Stimulated activated CD8-positive, alpha-beta memory T cell treated with anti-CD3 and anti-CD28 coated beads, Interleukin-7, amount 100 ng/mL, for 48 hours (primary cell): ENCODE data around the gene MAGI2.

Experiments
- DNase-seq, 2 donors: peaks; one replicate each; pipeline ENCODE4 v3.0.0-alpha.2; 2020; ENCODE audit warnings: low read depth in 1 of 2; ENCODE audit errors: extremely low read depth in 1 of 2

The MAGI2 gene

DNA sequence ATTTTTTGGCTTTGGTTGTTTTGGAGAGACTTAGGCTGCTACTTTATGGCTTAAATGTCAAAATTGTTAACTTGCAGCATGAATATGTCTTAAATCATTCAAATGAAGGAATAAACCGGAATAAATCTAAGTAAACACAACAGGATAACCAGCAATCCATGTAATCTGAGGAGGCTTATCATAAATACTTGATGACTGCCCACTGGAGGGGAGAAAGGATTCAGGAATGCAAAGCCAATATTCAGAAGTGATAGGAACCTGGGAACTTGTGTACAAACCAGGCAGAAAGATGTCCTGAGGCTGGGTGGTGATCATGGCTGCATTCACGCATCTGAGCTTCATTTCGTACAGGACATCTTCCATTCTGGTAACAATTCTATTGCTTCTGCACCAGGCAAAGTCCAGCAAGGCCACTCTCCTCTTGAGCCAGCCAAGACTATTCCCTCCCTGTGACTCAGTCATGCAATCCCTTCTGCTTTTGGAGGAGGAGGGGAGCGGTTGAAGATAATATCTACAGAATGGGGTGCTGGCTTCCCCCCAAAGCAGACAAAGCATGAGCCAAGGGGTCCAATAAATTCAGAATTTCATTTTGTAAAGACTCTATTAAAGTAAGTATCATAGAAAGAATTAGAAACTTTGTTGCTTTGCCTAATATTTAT lies 1280.4 kb downstream of the MAGI2 start:
- no peak for DNase-seq

- DNase-seq = no peak
These were observed 1281.2 kb downstream of the MAGI2 start for GRCh38 chr7:78172267-78172757.

DNA sequence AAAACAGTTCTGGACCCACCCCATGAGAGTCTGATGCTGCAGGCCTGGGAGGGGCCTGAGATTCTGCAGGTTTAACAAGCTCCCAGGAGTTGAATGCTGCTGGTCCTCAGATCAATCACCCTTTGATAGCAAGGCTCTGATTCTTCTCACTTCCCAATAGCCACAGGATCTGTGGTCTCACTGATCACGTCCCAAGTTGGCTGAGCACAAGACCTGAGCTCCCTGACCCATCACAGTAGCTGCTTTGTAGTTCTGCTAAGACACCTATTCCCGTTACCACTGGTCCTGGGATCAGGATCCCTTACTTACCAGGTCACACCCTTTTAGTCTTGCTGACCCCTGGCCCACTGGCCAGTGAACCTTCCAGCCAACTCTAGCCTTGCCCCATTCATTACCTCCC lies 1282.1 kb downstream of the MAGI2 start:
- no peak for DNase-seq

- DNase-seq = no peak
These were observed 1282.7 kb downstream of the MAGI2 start for GRCh38 chr7:78170815-78171214.

GRCh38 chr7:78169992-78170391 lies 1283.5 kb downstream of the MAGI2 start:
- no peak for DNase-seq

GRCh38 chr7:78168865-78169264 lies 1284.6 kb downstream of the MAGI2 start:
- no peak for DNase-seq

GRCh38 chr7:78167860-78168259 lies 1285.6 kb downstream of the MAGI2 start:
- DNase-seq = no peak

GRCh38 chr7:78165854-78166253 lies 1287.6 kb downstream of the MAGI2 start:
- no peak for DNase-seq

DNA sequence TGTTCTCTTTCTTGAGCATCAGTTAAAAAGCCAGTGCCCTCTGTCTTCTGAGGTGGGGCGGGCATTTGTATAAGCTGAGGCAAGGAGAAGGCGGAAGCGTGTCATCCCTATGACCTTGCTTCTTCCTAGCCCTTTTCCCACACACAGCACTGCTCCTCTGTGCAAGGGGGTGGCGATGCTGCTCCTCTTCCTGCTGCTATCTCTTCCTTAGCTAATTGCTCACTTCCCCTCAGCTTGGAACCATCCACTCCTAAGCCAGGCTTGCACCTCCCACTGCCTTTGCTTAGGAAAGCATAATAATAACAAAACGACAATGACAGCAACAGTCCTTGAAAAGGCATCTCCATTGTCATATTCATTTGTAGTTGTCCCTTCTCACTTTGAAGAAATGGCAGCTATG lies 1288.0 kb downstream of the MAGI2 start:
- DNase-seq = no peak

GRCh38 chr7:78164459-78164858 lies 1289.0 kb downstream of the MAGI2 start:
- DNase-seq = no peak

- no peak for DNase-seq
These were observed 1291.7 kb downstream of the MAGI2 start for GRCh38 chr7:78161781-78162180.

- no peak for DNase-seq
These were observed 1293.9 kb downstream of the MAGI2 start for GRCh38 chr7:78159545-78159944.

DNA sequence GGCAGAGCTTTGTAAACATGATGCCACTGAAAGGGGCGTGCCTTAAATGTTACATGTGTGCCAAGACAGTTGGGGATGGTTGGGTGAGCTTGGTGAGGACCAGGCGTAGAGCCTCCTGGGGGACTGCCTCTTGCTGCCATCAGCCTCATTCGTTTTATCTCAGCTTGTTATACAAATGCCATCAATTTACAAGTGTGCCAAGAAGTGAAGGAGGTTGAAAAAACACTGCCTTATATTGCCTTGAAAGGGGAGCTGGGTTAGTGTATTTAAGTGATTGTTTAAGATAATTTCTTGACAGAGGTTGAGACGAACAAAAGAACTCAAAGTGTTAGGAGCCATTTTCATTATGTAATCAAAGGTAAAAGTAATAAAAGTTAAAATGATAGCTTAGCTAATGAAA lies 1300.2 kb downstream of the MAGI2 start:
- no peak for DNase-seq

- DNase-seq = no peak
These were observed 1302.2 kb downstream of the MAGI2 start for GRCh38 chr7:78151229-78151628.

DNA sequence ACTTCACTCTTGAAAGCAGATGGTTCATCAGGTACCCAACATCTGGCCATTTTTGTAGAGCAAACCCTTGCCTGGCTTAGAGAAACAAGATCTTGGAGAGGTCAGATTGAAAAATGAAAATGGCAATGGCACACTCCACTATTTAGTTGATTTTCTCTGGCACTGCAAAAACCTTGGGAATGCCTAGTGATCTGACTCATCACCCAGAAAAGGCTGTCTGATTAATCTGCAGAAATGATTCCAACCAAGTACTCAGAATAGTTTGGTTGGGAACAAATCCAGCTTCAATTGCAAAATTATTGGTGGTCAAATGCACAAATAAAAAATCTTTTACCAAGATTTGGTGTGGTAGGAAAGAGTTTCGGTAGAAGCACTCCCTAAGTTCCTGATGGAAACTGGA lies 1303.7 kb downstream of the MAGI2 start:
- DNase-seq = no peak

DNA sequence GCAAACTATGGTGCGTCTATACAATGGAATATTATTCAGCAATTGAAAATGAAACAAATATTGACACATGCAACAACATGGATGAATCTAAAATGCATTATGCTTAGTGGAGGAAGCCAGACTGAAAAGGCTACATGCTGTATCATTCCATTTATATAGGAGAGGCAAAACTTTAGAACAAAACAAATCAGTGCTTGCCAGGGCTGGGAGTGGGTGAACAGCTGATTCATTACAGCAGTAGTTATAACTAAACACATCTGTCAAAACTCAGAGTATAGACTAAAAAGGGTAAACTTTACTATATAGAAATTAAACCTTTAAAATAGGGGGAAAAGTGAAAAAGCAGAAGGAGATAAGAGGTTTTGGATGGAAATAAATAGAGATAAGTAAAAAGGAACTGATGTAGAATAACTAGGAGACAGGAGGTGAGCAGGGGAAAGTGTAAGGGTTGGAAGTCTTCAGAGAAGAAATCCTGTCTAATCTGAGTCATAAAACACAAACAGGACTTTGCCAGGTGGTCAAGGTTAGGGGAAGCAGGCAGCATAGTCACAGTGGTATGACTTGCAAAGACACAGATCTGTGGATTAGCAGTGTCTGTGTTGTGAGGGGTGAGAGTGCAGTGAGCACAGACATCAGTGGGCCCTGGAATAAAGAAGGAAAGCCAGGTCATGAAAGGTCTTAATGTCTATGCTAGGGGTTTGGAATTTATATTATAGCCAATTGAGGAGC lies 1305.1 kb downstream of the MAGI2 start:
- no peak for DNase-seq

- DNase-seq = no peak
These were observed 1306.9 kb downstream of the MAGI2 start for GRCh38 chr7:78146546-78146945.

GRCh38 chr7:78143661-78144060 lies 1309.8 kb downstream of the MAGI2 start:
- no peak for DNase-seq

- no peak for DNase-seq
These were observed 1311.8 kb downstream of the MAGI2 start for GRCh38 chr7:78141522-78142281.

DNA sequence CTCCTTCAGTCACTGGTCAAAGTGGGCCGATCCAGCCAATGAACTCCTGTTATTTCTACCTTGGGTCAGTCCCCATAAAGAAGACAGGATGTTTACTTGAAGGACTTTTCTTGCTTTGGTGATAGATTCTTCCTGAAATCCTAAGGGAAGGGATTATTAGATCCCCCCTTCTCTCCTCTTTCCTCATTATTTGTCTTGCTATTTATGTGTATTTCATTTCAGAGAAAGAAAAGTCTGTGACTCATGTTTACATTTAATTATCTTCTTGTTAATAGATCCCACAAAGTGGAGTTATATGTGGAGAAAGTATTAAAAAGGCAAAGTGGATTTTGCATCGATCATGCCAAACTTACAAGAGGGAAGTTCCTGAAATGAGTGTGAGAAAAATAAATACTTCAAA lies 1313.4 kb downstream of the MAGI2 start:
- DNase-seq = no peak

DNA sequence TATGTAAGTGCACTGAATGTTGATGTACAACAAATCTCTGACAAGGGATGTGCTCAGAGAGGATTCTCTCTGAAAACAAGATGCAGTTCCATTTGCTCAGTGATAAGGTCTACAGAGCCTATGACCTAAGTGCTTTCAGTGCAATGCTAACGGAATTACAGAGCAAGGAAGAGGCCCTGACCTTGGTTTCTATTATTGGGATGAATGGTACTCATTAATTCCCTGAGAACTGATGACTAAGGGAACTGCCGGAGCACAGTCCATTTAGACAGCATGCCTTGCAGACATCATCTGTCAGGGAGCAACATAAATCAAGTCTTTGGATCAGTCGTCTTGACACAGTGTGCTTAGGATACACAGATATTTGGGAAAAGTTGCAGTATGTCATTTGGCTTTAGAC lies 1314.1 kb downstream of the MAGI2 start:
- no peak for DNase-seq

- no peak for DNase-seq
These were observed 1318.7 kb downstream of the MAGI2 start for GRCh38 chr7:78134774-78135173.
